ENCODE measurements around the gene NKTR. TPM values are rescaled to one million over a fixed set of nuclear protein-coding genes. Genes with fewer than 3 reads are reported as not detected.

The NKTR gene
- total RNA-seq, 1 donor from 2014 or later, result 118 TPM

DNA sequence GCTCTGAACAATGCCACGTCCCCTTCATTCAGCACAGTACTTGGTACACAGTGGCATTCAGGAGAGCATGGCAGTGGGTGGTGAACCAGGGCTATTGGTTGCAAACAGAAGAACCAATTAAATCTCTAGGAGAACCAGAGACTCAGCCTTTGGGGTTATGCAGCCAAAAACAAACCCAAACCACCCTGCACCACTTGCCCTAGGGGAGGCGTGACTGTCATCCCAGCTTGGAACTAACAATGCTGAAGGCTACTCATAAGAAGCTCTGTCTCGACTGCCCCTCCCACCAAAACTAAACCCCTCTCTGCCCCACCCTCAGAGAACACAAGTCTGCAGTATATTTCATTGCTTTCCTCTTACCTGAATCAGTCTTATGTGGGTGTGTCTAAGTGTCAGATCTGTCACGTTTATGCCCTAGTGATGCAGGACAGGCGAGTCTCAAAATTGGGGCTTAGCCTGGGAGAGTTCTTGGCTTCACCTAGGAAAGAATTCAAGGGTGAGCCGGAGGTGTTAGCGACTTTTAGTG, 69.6 kb downstream of the NKTR start:
- no peak for DNase-seq (ENCODE audit: low spot score)
- Mint-ChIP-seq H3K4me1 (ENCODE audit: unreplicated experiment) (peaks cover 3% of the 10 kb centered on the region), H3K27me3 (ENCODE audit: unreplicated experiment) (peaks cover 8% of the 10 kb centered on the region)

DNA sequence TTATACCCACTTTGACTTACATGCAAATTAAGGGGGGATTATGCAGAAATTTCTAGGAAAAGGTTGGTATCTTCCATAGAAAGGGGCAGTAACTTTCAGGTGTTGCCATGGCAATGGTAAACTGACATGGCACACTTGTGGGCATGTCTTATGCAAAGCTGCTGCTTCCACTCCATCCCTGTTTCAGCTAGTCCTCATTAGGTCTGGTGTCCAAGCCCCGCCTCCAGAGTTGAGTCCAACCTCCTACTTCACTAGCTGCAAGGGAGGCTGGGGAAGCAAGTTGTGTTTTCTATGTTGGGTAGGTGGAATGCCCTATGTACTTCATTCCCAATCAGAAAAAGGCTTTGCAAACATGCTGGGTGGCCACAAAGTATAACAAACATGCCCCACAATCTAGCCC, 70.2 kb downstream of the NKTR start:
- no peaks in the 10 kb centered on the region for H3K9me3 Mint-ChIP-seq (ENCODE audit: unreplicated experiment)
- peaks cover 3% of the 10 kb centered on the region for H3K4me1 Mint-ChIP-seq (ENCODE audit: unreplicated experiment)
- H3K36me3 Mint-ChIP-seq (ENCODE audit: low read depth, unreplicated experiment), result no peaks in the 10 kb centered on the region
- peaks cover 8% of the 10 kb centered on the region for H3K27me3 Mint-ChIP-seq (ENCODE audit: unreplicated experiment)
- TF ChIP-seq, protein P1, sequence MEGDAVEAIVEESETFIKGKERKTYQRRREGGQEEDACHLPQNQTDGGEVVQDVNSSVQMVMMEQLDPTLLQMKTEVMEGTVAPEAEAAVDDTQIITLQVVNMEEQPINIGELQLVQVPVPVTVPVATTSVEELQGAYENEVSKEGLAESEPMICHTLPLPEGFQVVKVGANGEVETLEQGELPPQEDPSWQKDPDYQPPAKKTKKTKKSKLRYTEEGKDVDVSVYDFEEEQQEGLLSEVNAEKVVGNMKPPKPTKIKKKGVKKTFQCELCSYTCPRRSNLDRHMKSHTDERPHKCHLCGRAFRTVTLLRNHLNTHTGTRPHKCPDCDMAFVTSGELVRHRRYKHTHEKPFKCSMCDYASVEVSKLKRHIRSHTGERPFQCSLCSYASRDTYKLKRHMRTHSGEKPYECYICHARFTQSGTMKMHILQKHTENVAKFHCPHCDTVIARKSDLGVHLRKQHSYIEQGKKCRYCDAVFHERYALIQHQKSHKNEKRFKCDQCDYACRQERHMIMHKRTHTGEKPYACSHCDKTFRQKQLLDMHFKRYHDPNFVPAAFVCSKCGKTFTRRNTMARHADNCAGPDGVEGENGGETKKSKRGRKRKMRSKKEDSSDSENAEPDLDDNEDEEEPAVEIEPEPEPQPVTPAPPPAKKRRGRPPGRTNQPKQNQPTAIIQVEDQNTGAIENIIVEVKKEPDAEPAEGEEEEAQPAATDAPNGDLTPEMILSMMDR (IDR thresholded peaks at IDR 0.05; ENCODE audit: unreplicated experiment), result no peak
- H3K4me3 Mint-ChIP-seq (ENCODE audit: unreplicated experiment), result no peak overlapping the region
- DNase-seq (ENCODE audit: low spot score), result no peak
- no peak overlapping the region for H3K27ac Mint-ChIP-seq (ENCODE audit: unreplicated experiment)

More for the DNA sequence above, 69.6 kb downstream of the NKTR start:
- Mint-ChIP-seq H3K4me3 (ENCODE audit: unreplicated experiment) (no peak overlapping the region), H3K36me3 (ENCODE audit: low read depth, unreplicated experiment) (no peaks in the 10 kb centered on the region), H3K27ac (ENCODE audit: unreplicated experiment) (no peak overlapping the region), H3K9me3 (ENCODE audit: unreplicated experiment) (no peaks in the 10 kb centered on the region)
- TF ChIP-seq, protein P1 (IDR thresholded peaks at IDR 0.05; ENCODE audit: unreplicated experiment), result no peak

DNA sequence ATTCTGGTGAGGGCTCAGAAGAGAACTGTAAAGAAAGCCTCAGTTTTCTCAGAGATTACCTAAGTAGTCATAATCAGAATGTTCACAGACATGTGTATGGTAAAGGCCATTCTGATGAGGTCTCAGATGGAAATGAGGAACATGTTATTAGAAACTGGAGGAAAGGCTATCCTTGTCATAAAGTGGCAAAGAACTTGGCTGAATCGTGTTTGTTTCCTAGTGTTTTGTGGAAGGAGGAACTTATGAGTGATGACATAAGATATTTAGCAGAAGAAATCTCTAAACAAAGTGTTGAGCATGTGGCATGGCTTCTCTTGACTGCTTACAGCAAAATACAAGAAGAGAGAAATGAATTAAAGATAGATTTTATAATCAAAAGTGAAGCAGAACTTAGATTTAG, 72.0 kb downstream of the NKTR start:
- no peak overlapping the region for H3K4me3 Mint-ChIP-seq (ENCODE audit: unreplicated experiment)

DNA sequence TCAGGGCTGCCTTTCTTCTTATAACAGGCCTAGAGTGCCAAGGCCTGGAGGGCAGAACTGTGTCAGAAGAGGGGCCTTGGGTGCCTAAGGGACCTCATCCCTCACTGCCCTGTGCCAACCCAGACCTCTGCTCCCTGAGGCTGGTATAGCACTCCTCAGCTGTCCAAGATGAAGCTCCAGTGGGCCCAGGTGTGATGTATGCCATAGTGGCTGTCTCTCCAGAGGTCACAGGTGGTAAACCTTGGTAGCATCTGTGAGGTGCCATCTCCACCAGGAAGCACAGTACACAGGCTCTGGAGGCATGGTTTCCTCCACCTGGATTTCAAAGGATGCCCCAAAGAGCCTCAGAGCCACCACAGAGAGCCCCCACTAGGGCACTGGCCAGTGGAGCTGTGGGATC, 72.6 kb downstream of the NKTR start:
- H3K27me3 Mint-ChIP-seq (ENCODE audit: unreplicated experiment), result no peaks in the 10 kb centered on the region
- H3K36me3 Mint-ChIP-seq (ENCODE audit: low read depth, unreplicated experiment), result no peaks in the 10 kb centered on the region
- TF ChIP-seq, protein P1 (IDR thresholded peaks at IDR 0.05; ENCODE audit: unreplicated experiment), result no peak
- H3K4me1 Mint-ChIP-seq (ENCODE audit: unreplicated experiment), result peaks cover 3% of the 10 kb centered on the region
- no peaks in the 10 kb centered on the region for H3K9me3 Mint-ChIP-seq (ENCODE audit: unreplicated experiment)
- H3K4me3 Mint-ChIP-seq (ENCODE audit: unreplicated experiment), result no peak overlapping the region
- no peak for DNase-seq (ENCODE audit: low spot score)
- H3K27ac Mint-ChIP-seq (ENCODE audit: unreplicated experiment), result no peak overlapping the region

More for the DNA sequence above, 72.0 kb downstream of the NKTR start:
- Mint-ChIP-seq H3K9me3 (ENCODE audit: unreplicated experiment) (no peaks in the 10 kb centered on the region), H3K27ac (ENCODE audit: unreplicated experiment) (no peak overlapping the region), H3K27me3 (ENCODE audit: unreplicated experiment) (peaks cover 4% of the 10 kb centered on the region), H3K36me3 (ENCODE audit: low read depth, unreplicated experiment) (no peaks in the 10 kb centered on the region), H3K4me1 (ENCODE audit: unreplicated experiment) (peaks cover 3% of the 10 kb centered on the region)
- no peak for DNase-seq (ENCODE audit: low spot score)
- TF ChIP-seq, protein P1 (IDR thresholded peaks at IDR 0.05; ENCODE audit: unreplicated experiment), result no peak

DNA sequence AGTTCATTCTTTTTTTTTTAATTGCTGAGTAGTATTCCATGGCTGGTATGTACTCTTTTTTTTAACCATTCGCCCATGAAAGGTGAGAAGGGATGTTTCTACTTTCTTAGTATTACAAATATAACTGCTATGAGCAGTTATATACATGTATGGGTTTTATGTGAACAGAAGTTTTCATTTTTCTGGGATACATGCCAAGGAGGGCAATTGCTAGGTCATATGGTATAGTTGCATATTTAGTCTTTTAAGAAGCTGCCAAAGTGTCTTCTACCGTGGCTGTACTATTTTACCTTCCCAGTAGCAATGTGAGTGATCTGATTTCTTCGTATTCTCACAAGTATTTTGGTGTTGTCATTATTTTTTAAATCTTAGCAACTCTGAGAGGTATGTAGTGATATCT, 73.7 kb downstream of the NKTR start:
- H3K27me3 Mint-ChIP-seq (ENCODE audit: unreplicated experiment), result no peaks in the 10 kb centered on the region
- H3K36me3 Mint-ChIP-seq (ENCODE audit: low read depth, unreplicated experiment), result no peaks in the 10 kb centered on the region
- DNase-seq (ENCODE audit: low spot score), result no peak
- no peak overlapping the region for H3K27ac Mint-ChIP-seq (ENCODE audit: unreplicated experiment)
- peaks cover 3% of the 10 kb centered on the region for H3K4me1 Mint-ChIP-seq (ENCODE audit: unreplicated experiment)
- no peaks in the 10 kb centered on the region for H3K9me3 Mint-ChIP-seq (ENCODE audit: unreplicated experiment)
- TF ChIP-seq, protein P1 (IDR thresholded peaks at IDR 0.05; ENCODE audit: unreplicated experiment), result no peak
- H3K4me3 Mint-ChIP-seq (ENCODE audit: unreplicated experiment), result no peak overlapping the region
